Lower leg skin (tissue), 3 donors: ENCODE results near the gene C6orf136.

Experiments used
- POLR2A ChIP-seq, 2 donors: fragments of 450-650 bp; IDR thresholded peaks; one replicate each; pipeline ENCODE4 v1.6.1; 2016 to 2017; ENCODE audit warnings: antibody characterized with exemption in 2 of 2, mild to moderate bottlenecking in 1 of 2, moderate library complexity in 1 of 2
- TF ChIP-seq, protein P1 (sequence below), 3 donors: fragments of 450-650 bp; IDR thresholded peaks; one replicate each; pipeline ENCODE4 v1.5.1; 2016; ENCODE audit warnings: antibody characterized with exemption in 3 of 3, mild to moderate bottlenecking in 3 of 3, moderate library complexity in 2 of 3

DNA sequence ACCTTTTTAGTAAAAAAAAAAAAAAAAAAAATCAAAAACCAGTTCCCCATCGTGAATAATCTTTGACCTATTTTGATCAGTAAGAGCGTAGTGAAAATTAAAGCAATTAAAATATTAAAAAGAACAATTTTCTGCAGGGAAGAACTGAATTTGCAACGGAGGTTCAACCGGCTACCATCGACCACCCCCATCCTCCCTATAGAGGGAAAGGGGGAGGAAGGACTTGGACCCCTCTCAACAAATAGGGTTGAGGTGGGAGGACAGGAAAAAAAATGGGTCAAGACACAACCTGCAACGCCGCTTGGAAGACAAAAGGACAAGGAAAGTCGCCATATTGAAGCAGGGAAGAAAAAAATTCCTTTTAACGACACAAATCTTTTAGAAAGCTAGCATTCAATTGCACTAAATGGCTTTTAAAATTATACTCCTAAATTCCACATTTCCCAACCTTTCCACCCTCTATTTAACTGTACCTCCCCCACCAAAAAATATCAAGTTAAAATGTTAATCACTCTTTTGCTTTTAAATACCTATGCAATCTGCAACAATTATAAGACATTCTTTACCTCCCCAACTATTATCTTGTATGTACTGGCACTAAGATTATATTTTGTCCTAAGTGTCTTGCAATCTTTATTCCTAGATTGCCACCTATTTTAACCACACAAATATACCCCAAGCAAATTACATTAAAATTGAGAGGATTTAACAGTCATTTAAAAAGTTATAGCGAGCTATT, 31.5 kb upstream of the C6orf136 start:
- TF ChIP-seq POLR2A (IDR thresholded peaks at IDR 0.05): no peak
- TF ChIP-seq, protein P1, sequence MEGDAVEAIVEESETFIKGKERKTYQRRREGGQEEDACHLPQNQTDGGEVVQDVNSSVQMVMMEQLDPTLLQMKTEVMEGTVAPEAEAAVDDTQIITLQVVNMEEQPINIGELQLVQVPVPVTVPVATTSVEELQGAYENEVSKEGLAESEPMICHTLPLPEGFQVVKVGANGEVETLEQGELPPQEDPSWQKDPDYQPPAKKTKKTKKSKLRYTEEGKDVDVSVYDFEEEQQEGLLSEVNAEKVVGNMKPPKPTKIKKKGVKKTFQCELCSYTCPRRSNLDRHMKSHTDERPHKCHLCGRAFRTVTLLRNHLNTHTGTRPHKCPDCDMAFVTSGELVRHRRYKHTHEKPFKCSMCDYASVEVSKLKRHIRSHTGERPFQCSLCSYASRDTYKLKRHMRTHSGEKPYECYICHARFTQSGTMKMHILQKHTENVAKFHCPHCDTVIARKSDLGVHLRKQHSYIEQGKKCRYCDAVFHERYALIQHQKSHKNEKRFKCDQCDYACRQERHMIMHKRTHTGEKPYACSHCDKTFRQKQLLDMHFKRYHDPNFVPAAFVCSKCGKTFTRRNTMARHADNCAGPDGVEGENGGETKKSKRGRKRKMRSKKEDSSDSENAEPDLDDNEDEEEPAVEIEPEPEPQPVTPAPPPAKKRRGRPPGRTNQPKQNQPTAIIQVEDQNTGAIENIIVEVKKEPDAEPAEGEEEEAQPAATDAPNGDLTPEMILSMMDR (IDR thresholded peaks at IDR 0.05): no peak
